GM12878 (cell line): ENCODE results near the gene IL17RE. TPM values are rescaled to one million over a fixed set of nuclear protein-coding genes. Genes with fewer than 3 reads are reported as not detected.

Source experiments
- ATAC-seq: fragments of 200-7000 bp; cut with Tn5 transposase; 3 replicates; pipeline ENCODE4 v1.9.1; 2020; ENCODE audit warnings: mild to moderate bottlenecking, moderate library complexity
- BruUV-seq: library from RNA; stranded (reverse); fragments of 400-500 nt; replicated peaks from 2 replicates; lab custom pipeline; 2021; lab: Mats Ljungman, UMichigan
- CTCF ChIA-PET: fragments of 300-600 bp; sonication (Branson Sonifier 250); formaldehyde crosslinking; extraction: SDS; loops from one replicate; lab custom pipeline; 2021; ENCODE audit warnings: inconsistent platforms; lab: Yijun Ruan, JAX
- POLR2A ChIA-PET: fragments of 350-600 bp; formaldehyde crosslinking; extraction: SDS; loops from one replicate; lab custom pipeline; 2021; ENCODE audit warnings: inconsistent platforms; lab: Charles Lee
- RAD21 ChIA-PET: fragments of 300-600 bp; sonication (Branson Sonifier 250); formaldehyde crosslinking; loops from one replicate; lab custom pipeline; 2023; ENCODE audit warnings: antibody characterized with exemption; ENCODE audit not compliant: unreplicated experiment; lab: Charles Lee
- SMC1A ChIA-PET: fragments of 300-600 bp; sonication (Branson Sonifier 250); formaldehyde crosslinking; loops from one replicate; lab custom pipeline; 2023; ENCODE audit not compliant: unreplicated experiment, uncharacterized antibody; lab: Charles Lee
- DNase-seq: peaks from one replicate; pipeline ENCODE4 v3.0.0-alpha.2; 2011; ENCODE audit warnings: low read depth, low spot score
- FAIRE-seq: peaks from 3 replicates; lab custom pipeline; 2011; peaks lifted over from hg19 to GRCh38; lab: Jason Lieb, UNC
- H2AFZ ChIP-seq: 2 replicates; pipeline ENCODE4 v1.6.0; 2011; ENCODE audit warnings: low read depth, low read length, control low read depth; ENCODE audit not compliant: control insufficient read depth
- H3K27ac ChIP-seq: 2 replicates; pipeline ENCODE4 v1.5.1; 2011; ENCODE audit warnings: control low read depth; ENCODE audit not compliant: control insufficient read depth, insufficient read depth
- H3K27me3 ChIP-seq, 2 experiments: replicated peaks in 1 of 2; 2 replicates each; pipeline versions ENCODE4 v1.6.0 to v1.6.1; 2011; ENCODE audit warnings: low read length in 1 of 2; ENCODE audit not compliant: control insufficient read depth in 2 of 2, insufficient read depth in 2 of 2
- H3K36me3 ChIP-seq, 2 experiments: 2 replicates each; pipeline ENCODE4 v1.5.1; 2011; ENCODE audit warnings: low read length in 1 of 2; ENCODE audit not compliant: control insufficient read depth in 2 of 2, insufficient read depth in 2 of 2
- H3K4me1 ChIP-seq: 2 replicates; pipeline ENCODE4 v1.6.1; 2011; ENCODE audit warnings: mild to moderate bottlenecking, low read length, moderate library complexity, mixed read lengths; ENCODE audit not compliant: control insufficient read depth, insufficient read depth
- H3K4me2 ChIP-seq: 2 replicates; pipeline ENCODE4 v1.6.0; 2011; ENCODE audit warnings: control low read depth; ENCODE audit not compliant: control insufficient read depth, insufficient read depth
- H3K4me3 ChIP-seq: fragments of 200-600 bp; sonication (generic); 2 replicates; pipeline ENCODE4 v1.5.1; 2016
- H3K79me2 ChIP-seq: 2 replicates; pipeline ENCODE4 v1.6.0; 2011; ENCODE audit warnings: low read length; ENCODE audit not compliant: control insufficient read depth, insufficient read depth
- H3K9ac ChIP-seq: 2 replicates; pipeline ENCODE4 v1.8.0; 2011; ENCODE audit warnings: low read length, control low read depth, mixed read lengths; ENCODE audit not compliant: control insufficient read depth, insufficient read depth
- H3K9me3 ChIP-seq: replicated peaks from 3 replicates; pipeline ENCODE4 v1.5.1; 2011; ENCODE audit warnings: mild to moderate bottlenecking, low read length; ENCODE audit not compliant: control insufficient read depth, insufficient read depth
- H4K20me1 ChIP-seq: 2 replicates; pipeline ENCODE4 v1.6.0; 2011; ENCODE audit not compliant: control insufficient read depth, insufficient read depth
- EP300 ChIP-seq, 2 experiments: fragments of 150-350 bp in 1 of 2; IDR thresholded peaks; 2 replicates each; pipeline ENCODE4 v1.6.1; 2011 to 2012; ENCODE audit warnings: low read depth in 2 of 2, low read length in 2 of 2, borderline replicate concordance in 1 of 2, improper control_type of control experiment in 1 of 2, inconsistent platforms in 1 of 2; ENCODE audit not compliant: control insufficient read depth in 1 of 2
- POLR2A ChIP-seq: IDR thresholded peaks from 2 replicates; pipeline ENCODE4 v1.6.1; 2011; ENCODE audit warnings: low read depth, mild to moderate bottlenecking, low read length
- SUZ12 ChIP-seq: fragments of 200-600 bp; sonication (generic); IDR thresholded peaks from one replicate; pipeline ENCODE4 v1.6.1; 2018; ENCODE audit warnings: antibody characterized with exemption, mild to moderate bottlenecking; ENCODE audit not compliant: unreplicated experiment
- WGBS: methylation state at CpG from one replicate; pipeline ENCODE4 v1.1.6; 2016; ENCODE audit warnings: low lambda C conversion rate; ENCODE audit not compliant: insufficient replicate concordance, insufficient coverage; ENCODE audit errors: missing lambda C conversion rate; 5-methylcytosine and 5-hydroxymethylcytosine counted together
- in situ Hi-C: fragments of 300-500 bp; cut with MboI; formaldehyde crosslinking; loops from 9 replicates; pipeline ENCODE4 v1.14.3; 2018; ENCODE audit warnings: mixed read lengths
- intact Hi-C: fragments of 100-400 bp; cut with micrococcal nuclease; formaldehyde crosslinking; loops from one replicate; pipeline ENCODE4 v1.14.2; 2022; ENCODE audit not compliant: unreplicated experiment
- polyA plus RNA-seq, 11 experiments: library from polyadenylated mRNA; depleted of rRNA in 4 of 11; unstranded in 6 of 11; stranded (reverse) in 5 of 11; fragments of >200 nt; fragmentation: Nextera tagmentation in 4 of 11; fragmentation: Illumina TruSeq in 1 of 11; extraction: Ambion mirVana in 4 of 11; extraction: Trizol in 1 of 11; gene quantifications; 1 replicate in 1 of 11; 2 replicates in 10 of 11; pipeline versions ENCODE4 v1.2.1 to v1.2.3, GENCODE V29; 2011 to 2016; ENCODE audit warnings: inconsistent platforms in 2 of 11, missing spikeins in 2 of 11, low read depth in 1 of 11
- total RNA-seq, 4 experiments: library from RNA; depleted of rRNA in 3 of 4; stranded (reverse); fragments of >200 nt in 3 of 4; fragmentation: Illumina TruSeq in 1 of 4; extraction: Trizol in 1 of 4; gene quantifications; 2 replicates each; pipeline versions ENCODE4 v1.2.1 to v1.2.3, GENCODE V29; 2013 to 2021
- TF ChIP-seq, protein P1 (sequence below): IDR thresholded peaks from 2 replicates; pipeline ENCODE4 v1.6.1; 2011; ENCODE audit warnings: borderline replicate concordance, low read depth, mild to moderate bottlenecking, moderate library complexity, mixed read lengths, low read length; ENCODE audit not compliant: insufficient read depth; ENCODE audit errors: extremely low read length

IL17RE gene
- total and polyA plus RNA-seq, 10 of the 15 experiments (the other 5 are each of a cell fraction or from before 2014, with no cell fraction given): 0.04 to 0.51 (median 0.12) TPM; not detected in 2

DNA sequence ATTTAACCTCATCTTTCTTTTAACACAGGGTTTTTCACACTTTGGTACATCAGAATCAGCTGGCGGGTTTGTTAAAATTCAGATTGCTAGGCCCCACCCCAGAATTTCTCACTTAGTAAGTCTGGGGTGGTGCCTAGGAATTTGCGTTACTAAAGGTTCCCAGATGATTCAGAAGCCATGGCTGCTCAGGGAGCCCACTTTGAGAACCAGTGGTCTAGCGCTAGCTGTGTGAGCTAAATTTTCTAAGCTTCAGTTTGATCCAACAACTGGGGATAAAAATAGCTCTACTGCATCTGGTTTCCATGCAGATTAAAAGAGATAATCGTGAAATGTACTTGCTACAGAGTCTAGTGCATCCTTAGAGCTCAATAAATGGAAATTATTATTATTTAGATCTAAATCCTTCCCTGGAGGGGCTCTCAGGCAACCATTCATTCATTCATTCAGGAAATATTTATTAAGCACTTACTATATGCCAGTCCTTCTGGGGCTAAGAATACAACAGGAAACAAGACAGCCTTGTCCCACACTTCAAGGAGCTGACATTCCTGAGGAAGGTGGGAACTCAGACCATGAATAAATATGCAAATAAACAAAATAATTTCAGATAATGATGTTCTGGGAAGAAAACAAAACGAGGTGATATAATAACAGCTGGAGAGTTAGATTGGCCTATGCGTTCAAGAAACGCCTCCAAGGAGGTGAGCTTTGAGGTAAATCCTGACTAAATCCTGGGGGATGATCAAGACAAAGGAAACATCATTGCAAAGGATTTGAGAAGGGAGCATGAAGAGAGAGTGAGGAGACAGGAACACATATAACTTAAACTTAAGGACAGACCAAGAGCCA lies 18.7 kb upstream of the IL17RE start (continued):
- no peak for TF ChIP-seq EP300 (IDR thresholded peaks at IDR 0.05; ENCODE audit: borderline replicate concordance in 1 of 2, control insufficient read depth in 1 of 2, low read depth in 2 of 2, low read length in 2 of 2)
- TF ChIP-seq, protein P1, sequence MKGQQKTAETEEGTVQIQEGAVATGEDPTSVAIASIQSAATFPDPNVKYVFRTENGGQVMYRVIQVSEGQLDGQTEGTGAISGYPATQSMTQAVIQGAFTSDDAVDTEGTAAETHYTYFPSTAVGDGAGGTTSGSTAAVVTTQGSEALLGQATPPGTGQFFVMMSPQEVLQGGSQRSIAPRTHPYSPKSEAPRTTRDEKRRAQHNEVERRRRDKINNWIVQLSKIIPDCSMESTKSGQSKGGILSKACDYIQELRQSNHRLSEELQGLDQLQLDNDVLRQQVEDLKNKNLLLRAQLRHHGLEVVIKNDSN: no peak

- no peak overlapping the region for H3K9ac ChIP-seq
Measured at GRCh38 chr3:9884555-9885165, 18.0 kb upstream of the IL17RE start.

More at GRCh38 chr3:9884555-9885165, 18.0 kb upstream of the IL17RE start:
- Histone ChIP-seq H3K27me3 (no peaks in the 10 kb centered on the region), H3K79me2 (no peaks in the 10 kb centered on the region), H3K36me3 (no peaks in the 10 kb centered on the region), H3K4me1 (peaks cover 2% of the 10 kb centered on the region), H3K27ac (no peak overlapping the region), H3K9me3 (no peaks in the 10 kb centered on the region), H3K4me2 (no peak overlapping the region), H3K4me3 (no peak overlapping the region), H4K20me1 (no peaks in the 10 kb centered on the region), H2AFZ (no peak overlapping the region; the same call in 1 of the 2 replicates)
- intact Hi-C loops: no loop called here
- WGBS: 55% methylated on average over 11 of the region's 11 CpGs
- TF ChIP-seq POLR2A (no peak), SUZ12 (no peak)
- ChIA-PET RAD21 (no interaction called here), POLR2A (interaction anchor here (0.5 kb wide), 1 partner anchor 489 kb away, joined by 3 read pairs; no protein-coding TSS in a partner anchor), SMC1A (interaction anchor here (1.9 kb wide), 1 partner anchor 48 kb away, joined by 5 read pairs; no protein-coding TSS in a partner anchor), CTCF (interaction anchor here (1.3 to 2.0 kb wide), 2 partner anchors 13 to 14 kb away, joined by 3 to 7 read pairs; no protein-coding TSS in a partner anchor)
- BruUV-seq: no TSS peak
- ATAC-seq (no peak), DNase-seq (no peak), FAIRE-seq (no peak)
- in situ Hi-C loops: no loop called here
